Activated CD4-positive, alpha-beta T cell treated with anti-CD3 and anti-CD28 coated beads, Interleukin-2, amount 50 U/mL, for 24 hours (primary cell): Measurements from ENCODE around the gene LPCAT1.
"Not testable (repeated sequence)": the region's sequence is repeated elsewhere in the genome, so short reads cannot be mapped to it uniquely, and the experiment has no call there.

ENCODE experiments used
- DNase-seq, 2 donors: peaks; one replicate each; pipeline ENCODE4 v3.0.0-alpha.2; 2020; ENCODE audit warnings: low read depth in 1 of 2, low spot score in 1 of 2

The LPCAT1 gene

DNA sequence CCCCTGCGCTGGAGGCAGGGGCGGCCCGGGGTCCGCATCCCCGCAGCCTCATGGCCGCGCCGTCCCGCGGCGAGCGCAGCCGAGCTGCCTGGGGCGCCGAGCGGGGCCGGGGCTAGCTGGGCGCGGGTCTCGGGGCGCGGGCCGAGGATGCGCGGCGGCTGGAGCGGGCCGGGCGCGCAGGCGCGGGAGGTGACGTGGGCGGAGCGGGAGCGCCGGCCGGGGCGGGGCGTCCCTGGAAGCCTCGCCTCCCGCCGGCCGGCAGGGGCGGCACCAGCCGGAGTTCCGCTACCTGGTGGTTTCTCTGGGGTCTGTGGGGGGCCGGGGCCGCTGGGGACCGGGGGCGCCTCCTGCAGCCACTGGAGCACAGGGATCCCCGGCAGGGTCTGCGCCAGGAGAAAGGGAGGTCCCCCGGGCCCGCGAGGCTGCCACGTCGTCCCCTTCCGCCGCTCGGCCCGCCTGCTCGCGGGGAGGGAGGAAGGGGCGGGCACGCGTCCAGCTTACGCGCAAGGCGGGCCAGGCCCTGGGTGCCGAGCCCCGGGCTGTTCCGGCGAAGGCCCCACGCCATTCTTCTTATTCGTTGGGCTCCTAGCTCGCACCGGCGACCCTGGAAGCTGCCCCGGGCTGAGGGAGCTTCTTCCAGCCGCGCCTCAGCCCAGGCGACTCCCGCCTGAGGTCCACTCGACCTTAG, at the start of gene LPCAT1:
TSS of gene LPCAT1 (minus strand) at position 168 of the 688 bp plus-strand sequence. CDS start at position 52, 116 bp downstream.
- DNase-seq: peak; percentile 60 to 64

DNA sequence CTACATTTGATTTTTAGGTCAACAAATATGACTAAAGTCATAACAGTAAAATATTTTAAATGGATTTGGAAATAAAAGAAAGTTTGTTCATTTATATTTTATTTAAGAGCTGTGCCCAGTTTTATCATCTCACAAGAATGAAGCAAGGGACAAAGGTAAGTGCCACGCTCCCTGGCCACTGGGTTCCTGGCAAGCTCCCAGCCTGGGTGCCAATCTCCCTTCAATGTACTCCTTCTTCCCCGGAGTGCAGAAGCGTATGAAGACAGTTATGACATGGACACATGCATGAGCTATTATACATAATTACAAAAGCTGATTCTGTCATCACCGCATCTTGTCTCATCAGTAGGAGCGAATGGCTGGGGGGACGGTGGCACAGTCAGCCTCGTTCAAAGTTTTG, 48.1 kb upstream of the LPCAT1 start:
- DNase-seq: not testable (repeated sequence)

- DNase-seq: no peak
Observed at GRCh38 chr5:1570975-1571374, 47.2 kb upstream of the LPCAT1 start.

GRCh38 chr5:1568201-1568979, 44.6 kb upstream of the LPCAT1 start:
- DNase-seq: no peak

GRCh38 chr5:1567527-1568200, 43.9 kb upstream of the LPCAT1 start:
- DNase-seq: not testable (repeated sequence)

DNA sequence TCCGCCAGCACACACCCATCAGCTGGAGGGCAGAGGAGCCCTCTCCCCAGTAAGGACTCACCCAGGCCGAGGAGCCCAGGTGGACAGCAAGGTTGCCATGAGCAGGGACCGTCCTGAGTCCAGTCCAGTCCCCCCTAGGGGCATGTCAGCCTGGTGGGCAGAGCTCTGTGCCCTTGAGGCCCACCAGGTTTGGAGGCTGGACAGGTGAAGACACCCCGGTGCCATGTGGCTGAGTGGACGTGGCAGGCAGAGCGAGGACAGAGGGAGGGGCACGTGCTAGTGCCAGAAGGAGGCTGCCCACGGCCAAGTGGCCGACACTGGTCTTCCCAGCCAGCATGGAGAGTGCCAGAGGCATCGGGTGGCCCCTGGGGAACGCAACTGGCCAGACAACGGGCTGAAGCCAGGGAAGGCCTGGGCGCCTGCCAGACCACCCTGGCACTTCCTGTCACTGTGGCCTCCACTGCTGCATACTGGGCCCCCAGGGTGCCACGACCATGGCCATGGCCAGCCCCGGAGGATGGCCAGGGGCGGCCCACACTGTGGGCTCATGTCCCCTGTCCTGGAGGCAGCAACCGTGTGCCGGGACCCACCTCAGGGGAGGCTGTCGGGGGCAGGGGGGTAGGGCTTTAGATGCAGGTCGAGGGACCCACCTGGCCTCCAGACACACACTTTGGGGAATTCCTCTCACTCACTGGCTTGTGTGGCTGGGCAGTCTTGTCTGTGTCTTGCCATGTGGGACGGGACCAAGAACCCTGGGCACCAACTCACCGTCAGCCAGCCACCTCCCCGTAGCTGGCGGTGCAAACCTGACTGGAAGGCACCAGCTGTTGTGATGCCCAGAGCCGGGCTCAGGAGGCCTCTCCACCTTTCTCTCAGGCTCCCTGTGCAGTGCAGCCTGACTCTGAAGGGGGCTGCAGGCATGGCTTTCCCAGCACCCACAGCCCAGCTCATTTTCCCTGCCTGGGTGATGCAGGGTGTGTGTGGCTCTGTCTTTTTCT, 42.3 kb upstream of the LPCAT1 start:
- DNase-seq: no peak

- no peak for DNase-seq
Observed at GRCh38 chr5:1564824-1565736, 41.3 kb upstream of the LPCAT1 start.

DNA sequence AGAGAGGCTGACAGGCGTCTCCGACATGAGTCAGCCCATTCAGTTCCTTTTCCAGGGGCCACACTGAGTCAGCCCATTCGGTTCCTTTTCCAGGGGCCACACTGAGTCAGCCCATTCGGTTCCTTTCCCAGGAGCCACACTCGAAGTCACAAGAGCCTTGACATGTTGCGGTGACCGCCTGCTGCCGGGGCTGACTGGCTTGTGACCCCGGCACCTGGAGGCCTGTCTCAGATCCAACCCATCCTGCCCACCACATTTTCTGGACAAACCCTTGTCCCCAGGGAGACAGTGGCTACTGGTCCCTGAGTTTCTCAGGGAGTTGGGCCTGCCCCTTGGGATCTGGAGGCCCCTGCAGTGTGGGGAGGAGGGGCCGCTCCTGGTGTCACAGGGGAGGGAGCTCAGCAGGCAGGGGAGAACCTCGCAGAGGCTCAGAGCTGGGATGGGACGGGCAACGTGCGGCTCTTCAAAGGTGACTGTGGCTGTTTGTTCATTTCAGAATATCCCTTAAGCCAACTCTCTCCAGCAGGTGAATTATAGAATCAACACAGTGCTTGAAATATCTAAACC, 40.5 kb upstream of the LPCAT1 start:
- no peak for DNase-seq

GRCh38 chr5:1563617-1564181, 39.9 kb upstream of the LPCAT1 start:
- DNase-seq: no peak

GRCh38 chr5:1563051-1563461, 39.3 kb upstream of the LPCAT1 start:
- DNase-seq: no peak

DNA sequence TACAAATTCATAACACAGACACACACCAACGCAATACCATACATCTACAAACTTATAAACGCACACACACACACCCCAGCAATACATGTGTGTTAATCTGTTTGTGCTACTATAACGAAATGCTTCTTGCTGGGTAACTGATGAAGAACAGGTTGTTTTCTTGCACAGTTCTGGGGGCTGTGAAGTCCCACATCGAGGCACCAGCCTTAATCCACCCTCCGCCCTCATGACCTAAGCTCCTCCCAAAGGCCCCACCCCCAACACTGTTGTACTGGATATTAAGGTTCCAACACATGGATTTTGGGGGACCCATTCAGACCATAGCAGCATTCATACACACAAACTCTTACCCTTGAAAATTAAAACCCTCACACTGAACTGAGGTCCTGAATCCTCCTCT, 38.8 kb upstream of the LPCAT1 start:
- no peak for DNase-seq

DNA sequence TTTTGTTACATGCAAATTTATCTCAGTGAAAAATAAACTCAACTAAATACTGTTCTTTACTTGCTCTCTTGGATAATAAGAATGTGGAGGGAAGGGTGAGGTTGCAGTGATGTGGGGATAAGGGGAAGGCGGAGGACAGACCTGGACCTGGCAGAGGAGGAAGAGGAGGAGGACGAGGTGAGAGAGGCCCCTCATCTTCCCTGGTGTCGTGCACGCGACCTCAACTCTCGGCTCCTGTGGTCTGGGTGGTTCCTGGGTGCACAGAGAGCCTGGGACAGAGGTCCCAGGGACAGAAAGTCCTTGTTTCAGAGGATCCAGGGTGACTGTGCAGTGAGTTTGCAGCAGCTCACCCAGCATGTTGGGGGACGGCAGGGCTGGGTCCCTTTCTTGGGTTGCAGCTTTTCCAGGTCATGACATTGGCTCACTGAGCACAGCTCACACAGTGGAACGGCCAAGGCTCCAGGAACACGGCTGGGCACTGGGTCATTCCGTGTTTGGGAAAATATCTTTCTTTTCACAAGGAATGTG, 37.7 kb upstream of the LPCAT1 start:
- no peak for DNase-seq

- not testable (repeated sequence) for DNase-seq
Observed at GRCh38 chr5:1560499-1560898, 36.7 kb upstream of the LPCAT1 start.

DNA sequence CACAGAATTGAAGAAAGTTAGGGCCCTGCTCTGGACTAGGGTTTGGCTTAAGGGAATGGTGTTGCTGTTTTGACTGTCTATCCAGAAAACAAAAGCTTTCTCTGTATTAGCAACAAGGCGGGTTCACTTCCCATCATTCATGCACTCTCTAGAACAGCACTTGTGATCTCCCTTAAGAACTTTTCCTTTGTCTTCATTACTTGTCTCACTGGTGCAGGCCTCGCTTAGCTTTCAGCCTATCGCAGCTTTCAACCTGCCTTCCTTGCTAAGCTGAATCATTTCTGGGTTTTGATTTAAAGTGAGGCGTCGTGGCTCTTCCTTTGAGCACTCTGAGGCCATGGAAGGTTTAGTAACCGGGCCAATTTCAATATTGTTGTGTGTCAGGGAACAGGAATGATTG, 35.2 kb upstream of the LPCAT1 start:
- no peak for DNase-seq

GRCh38 chr5:1557114-1557873, 33.5 kb upstream of the LPCAT1 start:
- no peak for DNase-seq

DNA sequence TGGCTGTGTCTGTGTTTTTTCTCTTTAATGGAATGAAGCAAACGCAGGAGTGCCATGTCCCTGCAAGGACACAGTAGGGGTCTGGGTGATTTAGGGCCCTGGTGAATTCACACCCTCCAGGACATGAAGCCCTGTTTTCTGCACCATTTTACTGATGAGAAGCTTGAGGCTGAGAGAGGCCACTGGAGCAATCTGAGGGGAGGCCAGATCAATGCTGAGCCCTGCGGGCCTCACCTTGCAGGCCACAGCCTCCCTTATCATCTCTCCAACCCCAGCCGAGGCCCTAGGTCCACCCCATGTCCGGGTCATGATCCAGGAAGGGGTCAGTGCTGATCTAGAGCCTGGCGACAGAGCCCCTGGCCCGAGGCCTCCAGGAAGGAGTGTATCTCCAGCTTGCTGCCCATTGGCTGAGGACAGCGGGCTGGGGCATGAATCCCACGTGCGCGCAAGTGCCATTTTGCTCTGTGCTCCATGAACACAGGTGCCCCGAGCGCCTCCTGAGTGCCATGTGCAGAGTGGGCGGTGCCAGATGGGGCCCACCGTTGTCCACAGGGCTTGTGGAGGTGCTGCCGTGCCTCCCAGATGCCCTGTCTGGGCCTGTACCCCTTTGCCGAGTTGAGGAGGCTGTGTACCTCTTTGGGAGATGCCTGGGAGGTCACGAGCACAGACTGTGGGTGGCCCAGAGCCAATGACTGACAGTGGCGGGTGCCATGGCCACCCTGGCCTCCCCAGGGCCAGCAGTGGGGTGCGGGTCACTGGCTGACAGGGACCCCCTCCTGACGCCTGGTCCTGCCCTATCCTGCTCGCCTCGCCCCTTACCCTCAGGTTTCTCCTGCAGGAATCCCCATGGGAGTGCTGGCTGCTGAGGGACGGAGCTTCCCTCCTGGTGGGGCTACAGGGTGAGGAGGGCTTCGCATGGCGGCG, 32.3 kb upstream of the LPCAT1 start:
- no peak for DNase-seq
